Kidney epithelial cell (primary cell): ENCODE data around the gene SOHLH2. TPM values are rescaled to one million over a fixed set of nuclear protein-coding genes. Genes with fewer than 3 reads are reported as not detected.

Experiments used
- DNase-seq: peaks from one replicate; pipeline ENCODE4 v3.0.0-alpha.2; 2010; ENCODE audit warnings: low read depth
- H3K27me3 ChIP-seq: 2 replicates; pipeline ENCODE4 v1.6.0; 2011; ENCODE audit warnings: low read length; ENCODE audit not compliant: control insufficient read depth, insufficient read depth
- H3K36me3 ChIP-seq: 2 replicates; pipeline ENCODE4 v1.5.1; 2011; ENCODE audit warnings: low read length; ENCODE audit not compliant: control insufficient read depth, insufficient read depth
- H3K4me3 ChIP-seq: 2 replicates; pipeline ENCODE4 v1.5.1; 2011; ENCODE audit warnings: low read depth, mild to moderate bottlenecking, control low read depth, low read length
- total RNA-seq: library from RNA; depleted of rRNA; stranded (reverse); fragments of >200 nt; gene quantifications from 2 replicates; pipeline ENCODE4 v1.2.3, GENCODE V29; 2015
- TF ChIP-seq, protein P1 (sequence below): IDR thresholded peaks from 2 replicates; pipeline ENCODE4 v1.5.1; 2011; ENCODE audit warnings: mild to moderate bottlenecking, moderate library complexity, low read length, control low read depth, inconsistent platforms; ENCODE audit not compliant: insufficient read depth, poor library complexity, severe bottlenecking

The SOHLH2 gene
- total RNA-seq, 1 donor from 2014 or later, result not detected

DNA sequence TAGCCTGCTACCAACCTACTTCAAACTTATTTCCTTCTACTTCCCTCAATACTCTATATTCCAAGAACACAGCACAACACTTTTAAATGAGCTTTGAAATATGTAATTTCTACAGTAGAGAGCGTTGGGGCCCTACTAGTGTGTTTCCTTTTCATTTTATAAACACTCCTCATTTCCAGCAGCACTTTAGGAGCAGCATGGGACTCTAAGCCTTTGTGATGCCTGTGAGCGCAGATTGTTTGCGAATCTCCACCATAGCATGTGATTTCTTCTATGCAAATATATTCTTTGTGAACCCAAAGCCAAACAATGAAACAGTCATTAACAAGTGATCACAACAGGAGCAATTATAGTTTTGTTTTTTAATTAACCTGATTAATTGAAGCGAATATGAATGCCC, 3.6 kb downstream of the SOHLH2 start:
- H3K36me3 ChIP-seq, result no peaks in the 10 kb centered on the region
- no peak overlapping the region for H3K4me3 ChIP-seq
- H3K27me3 ChIP-seq, result no peaks in the 10 kb centered on the region
- no peak for DNase-seq
- TF ChIP-seq, protein P1, sequence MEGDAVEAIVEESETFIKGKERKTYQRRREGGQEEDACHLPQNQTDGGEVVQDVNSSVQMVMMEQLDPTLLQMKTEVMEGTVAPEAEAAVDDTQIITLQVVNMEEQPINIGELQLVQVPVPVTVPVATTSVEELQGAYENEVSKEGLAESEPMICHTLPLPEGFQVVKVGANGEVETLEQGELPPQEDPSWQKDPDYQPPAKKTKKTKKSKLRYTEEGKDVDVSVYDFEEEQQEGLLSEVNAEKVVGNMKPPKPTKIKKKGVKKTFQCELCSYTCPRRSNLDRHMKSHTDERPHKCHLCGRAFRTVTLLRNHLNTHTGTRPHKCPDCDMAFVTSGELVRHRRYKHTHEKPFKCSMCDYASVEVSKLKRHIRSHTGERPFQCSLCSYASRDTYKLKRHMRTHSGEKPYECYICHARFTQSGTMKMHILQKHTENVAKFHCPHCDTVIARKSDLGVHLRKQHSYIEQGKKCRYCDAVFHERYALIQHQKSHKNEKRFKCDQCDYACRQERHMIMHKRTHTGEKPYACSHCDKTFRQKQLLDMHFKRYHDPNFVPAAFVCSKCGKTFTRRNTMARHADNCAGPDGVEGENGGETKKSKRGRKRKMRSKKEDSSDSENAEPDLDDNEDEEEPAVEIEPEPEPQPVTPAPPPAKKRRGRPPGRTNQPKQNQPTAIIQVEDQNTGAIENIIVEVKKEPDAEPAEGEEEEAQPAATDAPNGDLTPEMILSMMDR, result no peak

DNA sequence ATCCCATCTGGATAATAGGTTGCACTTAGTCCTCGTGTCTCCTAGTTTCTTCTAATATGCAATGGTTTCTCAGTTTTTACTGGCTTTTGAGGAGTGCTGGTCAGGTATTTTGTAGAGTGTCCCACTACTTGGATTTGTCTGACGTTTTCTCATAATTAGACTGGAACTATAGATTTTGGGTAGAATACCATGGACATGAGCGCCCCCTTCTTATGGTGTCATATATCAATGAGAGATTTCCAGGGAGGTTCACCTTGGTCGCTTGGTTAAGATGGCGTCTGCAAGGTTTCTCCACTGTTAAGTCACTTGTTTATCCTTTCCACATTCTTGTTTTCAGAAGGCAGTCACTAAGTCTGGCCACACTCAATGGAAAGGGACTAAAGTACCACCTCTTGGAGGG, 6.7 kb downstream of the SOHLH2 start:
- TF ChIP-seq, protein P1, result peak; percentile 3
- Histone ChIP-seq H3K36me3 (no peaks in the 10 kb centered on the region), H3K4me3 (no peak overlapping the region), H3K27me3 (no peaks in the 10 kb centered on the region)
- DNase-seq, result no peak

DNA sequence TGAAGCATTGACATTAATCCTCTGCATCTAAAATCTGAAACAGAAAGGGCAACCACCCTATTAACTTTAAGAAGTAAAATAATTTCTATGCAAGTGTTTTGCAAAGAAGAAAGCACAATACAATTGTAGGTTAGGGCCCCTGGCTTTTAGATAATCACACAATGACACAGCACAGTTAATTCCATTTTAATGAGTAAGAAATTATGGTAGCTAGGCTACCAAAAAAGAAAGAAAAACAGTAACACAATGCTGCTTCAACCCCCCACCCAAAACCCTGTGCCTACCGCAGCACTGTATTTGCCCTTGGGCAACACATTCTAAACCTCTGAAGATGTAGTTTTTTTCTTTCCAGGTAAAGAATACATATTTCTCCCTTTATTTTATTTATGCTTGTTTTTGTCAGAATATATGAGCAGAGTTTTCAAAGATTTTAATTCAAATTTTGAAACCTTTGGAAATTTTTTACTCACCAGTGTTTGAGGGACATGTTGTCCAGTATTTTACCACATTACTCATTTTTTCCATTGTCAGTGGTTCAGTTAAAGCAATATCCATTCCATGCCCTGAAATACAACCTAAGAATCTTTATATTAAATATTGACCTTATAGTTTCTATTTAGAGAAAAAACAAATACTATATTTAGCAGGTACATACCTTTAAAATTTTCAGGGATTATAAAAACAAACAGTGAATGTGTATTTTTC, 21.1 kb downstream of the SOHLH2 start:
- no peaks in the 10 kb centered on the region for H3K27me3 ChIP-seq
- TF ChIP-seq, protein P1, result no peak
- no peak overlapping the region for H3K4me3 ChIP-seq
- no peaks in the 10 kb centered on the region for H3K36me3 ChIP-seq
- DNase-seq, result peak; percentile 18

DNA sequence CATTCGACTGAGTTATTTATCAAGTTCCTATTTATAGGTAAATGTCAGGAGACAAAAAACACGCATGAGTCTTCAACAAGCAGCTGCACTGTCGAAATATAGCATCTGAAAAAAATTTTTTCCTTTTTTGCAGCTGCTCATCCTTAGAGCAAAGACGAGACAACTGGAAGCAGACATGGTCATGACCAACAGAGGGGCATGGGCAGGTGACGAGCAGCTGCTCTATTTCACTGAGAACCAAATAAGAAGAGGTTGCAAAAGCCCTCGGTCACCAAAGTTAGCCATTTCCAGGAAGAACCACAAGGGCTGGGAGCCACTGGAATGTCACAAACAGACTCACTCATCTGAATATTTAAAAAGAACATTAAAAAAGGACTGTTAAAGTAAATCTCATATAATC, 22.2 kb downstream of the SOHLH2 start:
- DNase-seq, result no peak
- Histone ChIP-seq H3K4me3 (no peak overlapping the region), H3K36me3 (no peaks in the 10 kb centered on the region), H3K27me3 (no peaks in the 10 kb centered on the region)
- TF ChIP-seq, protein P1, result no peak

DNA sequence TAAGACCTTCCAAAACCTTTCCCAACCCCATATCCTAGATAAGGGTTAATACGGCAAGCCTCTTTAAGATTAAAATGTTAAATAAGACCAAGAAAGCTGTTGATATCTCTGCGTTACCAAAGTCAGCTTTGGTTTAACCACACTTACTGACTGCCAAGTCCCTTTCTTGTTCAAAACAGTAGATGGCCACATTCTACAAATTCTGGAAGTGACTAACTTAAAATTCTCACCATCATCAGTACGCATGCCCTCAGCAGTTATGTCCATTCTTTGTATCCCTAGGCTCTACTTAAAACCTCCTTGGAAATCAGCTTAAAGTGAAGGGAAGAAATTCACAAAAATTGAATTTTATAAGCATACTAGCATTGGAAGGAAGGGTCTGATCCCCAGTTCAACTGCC, 23.6 kb downstream of the SOHLH2 start:
- Histone ChIP-seq H3K4me3 (no peak overlapping the region), H3K27me3 (no peaks in the 10 kb centered on the region), H3K36me3 (no peaks in the 10 kb centered on the region)
- no peak for DNase-seq
- TF ChIP-seq, protein P1, result no peak

DNA sequence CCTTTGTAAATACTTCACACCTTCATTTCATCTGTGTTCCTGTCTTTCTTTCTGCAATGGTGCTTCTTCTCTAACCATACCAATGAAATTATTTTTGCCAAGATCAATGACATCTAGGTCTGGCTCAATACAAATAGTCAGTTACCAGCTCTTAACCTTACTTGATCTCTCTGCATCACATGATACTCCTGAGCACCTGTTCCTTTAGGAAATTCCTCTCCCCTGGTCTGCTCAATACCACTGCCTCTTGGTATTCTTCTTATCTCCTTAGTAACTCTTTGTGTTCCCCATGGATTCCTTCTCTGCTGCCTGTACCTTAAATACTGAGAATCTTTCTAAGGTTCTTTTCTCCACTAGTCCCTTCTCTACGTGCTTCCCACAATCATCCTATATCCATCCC, 25.9 kb downstream of the SOHLH2 start:
- no peaks in the 10 kb centered on the region for H3K36me3 ChIP-seq
- H3K27me3 ChIP-seq, result no peaks in the 10 kb centered on the region
- TF ChIP-seq, protein P1, result no peak
- DNase-seq, result no peak
- no peak overlapping the region for H3K4me3 ChIP-seq
